ENCODE measurements around the gene MRPS22.
"Not testable (repeated sequence)": the region's sequence is repeated elsewhere in the genome, so short reads cannot be mapped to it uniquely, and the experiment has no call there.

Gene MRPS22

DNA sequence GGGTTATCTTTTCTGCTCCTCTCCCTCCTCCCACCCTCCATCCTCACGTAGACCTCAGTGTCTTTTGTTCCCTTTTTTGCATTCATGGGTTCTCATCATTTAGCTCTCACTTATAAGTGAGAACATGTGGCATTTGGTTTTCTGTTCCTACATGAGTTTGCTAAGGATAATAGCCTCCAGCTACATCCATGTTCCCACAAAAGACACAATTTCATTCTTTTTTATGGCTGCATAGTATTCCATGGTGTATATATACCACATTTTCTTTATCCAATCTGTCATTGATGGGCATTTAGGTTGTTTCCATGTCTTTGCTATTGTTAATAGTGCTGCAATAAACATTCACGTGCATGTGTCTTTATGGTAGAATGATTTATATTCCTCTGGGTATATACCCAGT is 57.3 kb downstream of the MRPS22 start:
- not testable (repeated sequence) for DNase-seq
